GM19324 (cell line): ENCODE data around the gene MYH4.

Experiments
- ATAC-seq: cut with Tn5 transposase; IDR thresholded peaks from one replicate; pipeline ENCODE4 v1.9.1; 2021; ENCODE audit warnings: mild to moderate bottlenecking, moderate library complexity; ENCODE audit not compliant: unreplicated experiment, low FRiP score

MYH4 gene

DNA sequence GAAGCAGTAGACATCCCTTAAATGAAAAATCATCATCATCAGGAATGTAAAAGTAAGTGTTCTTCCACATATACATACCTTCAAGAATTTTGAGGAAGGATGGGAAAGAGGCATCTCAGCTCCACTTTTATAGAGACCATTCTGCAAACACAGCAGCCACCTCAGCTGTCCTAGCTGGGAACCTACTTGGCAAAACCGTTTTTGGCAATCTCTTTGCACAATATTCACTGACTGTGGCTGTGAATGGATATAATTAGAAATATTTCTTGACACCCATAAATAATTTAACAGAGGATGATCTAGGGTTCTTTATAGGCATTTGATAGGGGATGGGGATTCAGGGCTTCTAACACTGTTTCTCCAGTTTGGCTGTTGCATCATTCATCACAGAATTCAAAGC is at the start of gene MYH4:
MYH4 (minus strand) TSS at position 101 of the 400 bp plus-strand sequence. CDS start 2,814 bp downstream, outside the sequence.
- no peak for ATAC-seq

DNA sequence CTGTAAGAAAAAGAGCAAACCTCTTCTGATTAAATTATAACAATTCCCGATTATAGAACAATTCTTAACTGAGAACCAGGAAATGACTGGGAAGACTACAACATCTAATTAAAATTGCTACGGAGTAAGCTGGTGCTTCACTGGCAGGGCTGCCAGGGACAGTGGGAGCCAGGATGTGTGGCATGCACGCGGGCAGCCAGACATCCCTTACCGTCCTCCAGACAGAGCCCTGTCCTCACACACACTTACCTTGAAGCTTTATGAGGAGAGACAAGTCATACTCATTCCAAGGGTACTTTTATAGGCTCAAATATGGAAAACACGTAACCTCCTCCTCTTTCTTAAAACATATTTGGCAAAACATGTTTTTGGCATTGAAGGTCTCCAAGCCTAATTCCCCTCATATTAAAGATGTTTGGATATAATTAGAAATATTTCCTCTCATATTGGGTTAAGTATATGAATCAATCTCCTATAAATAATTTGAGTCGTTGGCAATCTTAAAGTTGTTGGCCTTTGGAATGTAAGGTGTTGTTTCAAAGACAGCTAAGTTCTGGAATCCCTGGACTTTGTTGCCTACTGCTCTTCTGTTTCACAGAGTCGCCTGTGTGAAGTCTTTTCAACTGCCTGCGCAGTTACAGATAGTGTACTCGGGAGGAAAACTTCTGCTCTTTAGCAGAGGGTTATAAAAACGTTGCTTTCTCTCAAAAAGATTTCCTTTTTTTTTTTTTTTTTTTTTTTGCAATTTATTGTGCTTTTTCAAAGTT is 49.1 kb upstream of the MYH4 start, which contains the start of gene MYH1:
MYH1 (minus strand) TSS at position 272 of the 767 bp plus-strand sequence. CDS start 1,900 bp downstream, outside the sequence.
- ATAC-seq = no peak

DNA sequence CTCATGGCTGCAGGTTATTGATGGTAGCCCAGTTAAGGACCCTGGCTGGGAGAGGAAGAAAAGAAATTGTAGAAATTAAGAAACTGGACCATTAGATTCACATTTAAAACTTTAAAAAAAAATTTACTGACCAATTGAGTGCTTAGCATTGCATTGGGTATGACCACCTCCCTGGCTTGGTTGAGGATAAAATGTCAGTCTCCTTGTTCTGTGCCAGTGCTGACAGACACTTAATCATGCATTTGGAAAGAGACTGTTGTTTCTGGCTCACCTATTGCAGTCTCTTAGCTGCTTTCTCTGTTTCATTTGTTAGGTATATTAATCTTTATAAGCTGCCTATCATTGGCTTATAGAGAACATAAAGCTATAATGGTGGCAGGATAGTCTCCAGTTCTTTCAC is 47.3 kb upstream of the MYH4 start:
- ATAC-seq = no peak

DNA sequence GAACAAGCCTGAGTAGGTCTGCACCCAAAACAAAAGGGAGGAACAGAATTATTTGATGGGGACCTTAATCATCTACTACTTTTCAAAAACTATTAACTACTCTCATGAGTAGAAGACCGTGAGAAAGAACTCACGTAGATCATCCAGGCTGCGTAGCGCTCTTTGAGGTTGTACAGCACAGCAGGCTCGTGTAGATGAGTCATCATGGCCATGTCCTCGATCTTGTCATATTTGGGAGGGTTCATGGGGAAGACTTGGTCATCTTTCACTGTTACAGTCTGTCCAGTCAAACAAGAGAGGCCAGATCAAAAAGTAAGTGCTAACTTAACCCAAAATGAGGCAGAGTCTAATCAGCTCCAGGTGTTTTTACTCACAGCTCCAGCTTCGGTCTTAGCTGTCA is 46.7 kb upstream of the MYH4 start:
- no peak for ATAC-seq

DNA sequence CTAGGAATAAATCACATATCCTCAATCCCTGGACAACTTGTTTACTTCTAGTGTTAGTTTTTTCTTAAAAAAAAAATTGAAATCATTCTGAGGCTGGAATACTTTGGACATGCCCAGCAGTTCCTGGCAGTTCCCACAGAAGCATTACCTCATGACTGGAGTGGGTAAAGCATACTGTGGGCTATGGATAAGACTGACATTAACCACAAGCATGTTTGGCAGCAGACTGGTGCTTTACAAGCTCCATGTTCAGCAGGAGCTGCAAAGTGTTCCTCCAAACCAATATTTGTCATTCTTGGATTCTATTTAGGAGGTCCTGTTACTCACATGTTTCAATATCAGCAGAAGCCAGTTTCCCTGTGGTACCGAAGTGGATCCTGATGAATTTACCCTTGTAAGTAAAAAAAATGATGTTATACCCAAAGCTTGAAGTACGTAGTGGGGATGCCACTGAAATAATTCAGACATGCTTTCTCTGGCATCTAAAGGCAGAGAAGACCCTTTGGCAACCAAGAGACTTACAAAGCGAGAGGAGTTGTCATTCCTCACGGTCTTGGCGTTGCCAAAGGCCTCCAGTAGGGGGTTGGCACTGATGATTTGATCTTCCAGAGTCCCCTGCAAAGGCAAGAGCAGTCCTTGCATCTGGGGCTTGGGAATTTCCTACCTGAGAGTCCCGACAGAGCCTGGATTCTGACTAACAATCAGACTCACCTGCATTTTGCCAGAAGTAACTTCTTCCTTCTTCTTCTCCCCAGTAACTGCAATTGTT is 44.1 kb upstream of the MYH4 start:
- ATAC-seq = no peak

DNA sequence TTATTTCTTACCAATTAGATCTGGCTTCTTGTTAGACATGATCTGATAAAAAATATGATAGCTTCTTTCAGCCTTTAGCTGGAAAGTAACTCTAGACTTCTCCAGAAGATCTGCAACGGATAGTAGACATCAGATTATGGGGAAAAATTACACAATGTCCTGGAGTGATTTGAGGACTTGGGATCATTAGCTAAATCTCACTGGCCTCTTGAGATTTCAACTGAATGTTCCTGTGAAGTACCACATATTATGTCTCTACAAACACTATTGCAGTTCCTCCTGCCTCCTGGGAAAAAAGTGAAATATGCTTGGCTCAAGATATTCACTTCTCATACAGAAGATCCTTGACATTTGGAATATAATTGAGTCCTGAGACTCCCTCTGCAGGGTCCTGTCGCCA is 43.5 kb upstream of the MYH4 start:
- no peak for ATAC-seq

DNA sequence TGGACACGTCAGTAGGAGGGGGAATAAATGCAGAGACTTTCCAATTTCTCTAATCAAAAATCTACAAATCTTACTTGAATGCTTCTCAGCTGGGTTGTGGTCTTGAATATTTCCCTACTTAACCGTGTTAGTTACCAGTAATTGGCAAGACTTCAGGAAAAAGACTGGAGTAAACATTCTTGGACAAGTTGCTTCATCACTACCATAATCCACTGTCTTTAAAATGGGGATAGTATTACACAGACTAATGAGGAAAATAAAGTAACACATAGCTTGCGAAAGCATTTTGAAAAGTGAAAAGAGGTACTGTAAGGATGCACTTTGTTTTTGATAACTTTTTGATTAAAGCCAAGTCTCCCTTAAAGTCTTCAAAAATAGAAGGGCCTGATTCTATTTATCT is 30.6 kb upstream of the MYH4 start:
- no peak for ATAC-seq

DNA sequence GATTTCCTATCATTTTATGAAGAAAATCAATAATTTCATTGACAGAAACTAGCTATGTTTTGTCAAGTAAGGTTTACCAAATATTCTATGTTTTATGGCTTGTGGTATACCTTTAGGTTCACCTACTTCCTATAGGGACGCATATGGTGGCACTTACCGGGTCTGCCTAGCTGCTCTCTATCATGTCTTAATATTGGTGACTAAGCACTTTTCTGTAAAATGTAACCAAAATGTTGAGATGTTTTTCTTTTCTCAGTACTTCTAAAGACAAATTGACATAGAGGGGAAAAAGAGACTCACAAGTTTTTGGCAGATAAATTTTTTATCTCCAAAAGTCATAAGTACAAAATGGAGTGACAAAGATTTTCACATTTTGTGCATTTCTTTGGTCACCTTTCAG is 22.6 kb upstream of the MYH4 start:
- no peak for ATAC-seq

DNA sequence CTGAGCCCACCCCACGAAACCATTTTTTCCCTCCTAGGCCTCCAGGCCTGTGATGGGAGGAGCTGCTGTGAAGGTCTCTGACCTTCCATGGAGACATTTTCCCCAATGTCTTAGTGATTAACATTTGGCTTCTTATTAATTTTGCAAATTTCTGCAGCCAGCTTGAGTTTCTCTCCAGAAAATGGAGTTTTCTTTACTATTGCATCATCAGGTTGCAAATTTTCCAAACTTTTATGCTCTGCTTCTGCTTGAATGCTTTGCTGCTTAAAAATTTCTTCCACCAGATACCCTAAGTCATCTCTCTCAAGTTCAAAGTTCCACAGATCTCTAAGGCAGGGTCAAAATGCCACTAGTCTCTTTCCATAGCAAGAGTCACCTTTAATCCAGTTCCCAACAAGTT is 12.9 kb upstream of the MYH4 start:
- ATAC-seq = no peak

DNA sequence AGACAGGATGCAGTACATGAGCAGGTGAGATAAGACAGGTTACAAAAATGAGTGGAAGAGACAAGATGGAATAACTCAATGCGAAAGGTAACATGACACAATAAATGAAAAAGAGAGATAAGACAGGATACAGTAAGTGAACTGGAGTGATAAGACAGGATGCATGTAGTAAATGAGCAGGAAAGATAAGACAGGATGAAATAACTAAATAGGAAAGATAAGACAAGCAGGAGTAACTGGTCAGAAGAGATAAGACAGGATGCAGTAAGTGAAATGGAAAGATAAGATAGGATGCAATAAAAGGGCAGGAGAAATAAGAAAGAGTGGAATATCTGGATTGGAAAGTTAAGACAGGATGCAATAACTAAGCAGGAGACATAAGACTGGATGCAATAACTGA is 8.3 kb upstream of the MYH4 start:
- ATAC-seq = no peak

DNA sequence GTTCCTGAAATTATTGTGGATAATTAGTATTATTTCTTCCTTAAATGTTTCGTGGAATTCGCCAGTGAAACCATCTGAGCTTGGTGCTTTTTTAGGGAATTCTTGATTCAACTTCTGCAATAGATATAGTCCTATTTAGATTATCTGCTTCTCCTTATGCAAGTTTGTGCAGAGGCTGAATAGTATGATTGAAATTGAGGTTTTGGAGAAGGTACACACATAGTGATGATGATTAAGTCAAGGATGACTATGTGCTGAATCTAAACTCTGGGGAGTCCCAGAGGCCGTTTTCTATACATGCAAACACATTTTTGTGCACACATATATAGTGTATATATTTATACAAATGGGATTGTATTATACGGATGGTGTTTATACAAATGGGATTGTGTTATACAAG is 5.2 kb upstream of the MYH4 start:
- ATAC-seq = no peak

DNA sequence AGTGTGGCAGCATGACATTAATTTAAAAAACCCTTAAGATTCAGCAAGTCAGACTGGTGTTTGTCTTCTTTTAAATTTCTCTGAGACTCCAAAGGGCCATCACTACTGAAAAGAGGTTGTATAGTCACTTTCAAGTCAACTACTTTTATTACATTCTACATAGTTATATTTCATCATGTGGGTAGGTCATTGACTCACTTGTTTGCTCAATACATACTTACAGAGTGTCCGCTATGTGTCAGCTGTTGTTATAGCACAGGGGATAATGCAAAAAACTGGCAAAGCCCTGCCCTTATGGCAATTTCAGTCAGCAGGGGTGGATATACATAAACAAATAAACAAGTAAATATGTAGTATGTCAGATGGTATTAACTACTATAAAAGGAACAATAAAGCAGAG is 2.5 kb upstream of the MYH4 start:
- no peak for ATAC-seq

DNA sequence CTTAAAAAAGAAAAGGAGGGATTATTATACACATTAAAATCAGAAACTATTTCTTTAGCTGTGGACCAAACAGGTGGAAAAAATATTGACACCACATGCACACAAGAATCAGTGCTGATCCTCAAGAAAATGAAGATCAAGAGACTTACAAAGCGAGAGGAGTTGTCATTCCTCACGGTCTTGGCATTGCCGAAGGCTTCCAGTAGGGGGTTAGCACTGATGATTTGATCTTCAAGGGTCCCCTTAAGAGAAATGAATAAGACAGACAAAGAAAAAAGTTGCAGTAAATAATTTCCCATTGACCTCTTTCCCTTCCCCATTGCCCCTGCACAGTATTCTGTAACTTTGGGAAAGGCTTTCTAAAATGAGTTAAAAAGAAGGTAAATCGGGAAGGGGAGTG is 6.0 kb downstream of the MYH4 start:
- ATAC-seq = no peak

DNA sequence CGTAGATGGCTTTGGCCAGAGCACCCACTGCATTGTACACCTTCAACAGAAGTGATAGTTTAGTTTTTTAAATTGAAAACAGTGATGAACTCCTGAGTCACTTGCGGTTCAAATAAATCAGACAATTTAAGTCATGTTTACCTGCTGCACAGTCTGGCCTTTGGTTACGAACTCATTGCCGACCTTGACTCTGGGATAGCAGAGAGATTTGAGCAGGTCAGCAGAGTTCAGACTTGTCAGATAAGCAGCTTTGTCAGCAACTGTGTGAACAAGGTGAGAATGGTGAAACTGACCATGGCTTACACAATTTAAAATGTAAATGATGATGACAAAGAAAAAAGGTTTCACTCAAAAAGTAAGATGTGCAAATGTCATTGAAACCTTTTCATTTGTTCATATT is 9.3 kb downstream of the MYH4 start:
- no peak for ATAC-seq

DNA sequence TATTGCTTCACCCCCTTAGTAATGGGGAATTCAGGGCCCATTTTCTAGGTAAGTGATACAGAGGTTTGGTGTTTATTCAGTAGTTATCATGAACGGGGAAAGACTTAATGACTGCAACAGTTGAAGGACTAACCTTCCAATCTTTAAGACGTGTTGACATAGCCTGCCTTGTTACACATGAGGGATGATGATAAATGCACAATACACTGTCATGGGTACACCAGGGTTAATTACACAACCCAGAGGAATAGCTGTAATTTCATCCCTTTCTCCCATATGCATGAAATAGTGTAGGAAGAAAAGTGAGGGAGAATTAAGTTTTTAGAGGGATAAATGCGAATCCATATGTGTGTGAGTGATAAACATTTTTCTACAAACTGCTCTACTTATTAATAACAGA is 10.7 kb downstream of the MYH4 start:
- ATAC-seq = no peak

DNA sequence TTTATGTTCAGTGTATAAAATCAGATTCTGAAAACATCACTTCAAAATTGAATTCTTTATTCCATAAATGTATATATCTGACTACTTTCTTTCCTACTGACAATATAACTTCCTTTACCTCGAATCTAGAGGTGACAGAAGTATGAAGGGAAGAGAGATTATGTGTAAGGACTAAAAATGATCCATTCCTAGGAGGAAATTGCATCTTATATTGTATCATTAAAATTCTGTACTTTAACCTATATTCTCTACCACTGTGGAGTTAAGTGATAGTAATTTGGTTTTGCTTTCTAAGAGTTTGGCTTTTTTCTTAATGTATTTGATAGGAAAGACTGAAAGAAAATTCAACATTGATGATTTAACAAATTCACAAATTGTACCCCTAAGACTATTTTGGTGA is 11.4 kb downstream of the MYH4 start:
- ATAC-seq = no peak

DNA sequence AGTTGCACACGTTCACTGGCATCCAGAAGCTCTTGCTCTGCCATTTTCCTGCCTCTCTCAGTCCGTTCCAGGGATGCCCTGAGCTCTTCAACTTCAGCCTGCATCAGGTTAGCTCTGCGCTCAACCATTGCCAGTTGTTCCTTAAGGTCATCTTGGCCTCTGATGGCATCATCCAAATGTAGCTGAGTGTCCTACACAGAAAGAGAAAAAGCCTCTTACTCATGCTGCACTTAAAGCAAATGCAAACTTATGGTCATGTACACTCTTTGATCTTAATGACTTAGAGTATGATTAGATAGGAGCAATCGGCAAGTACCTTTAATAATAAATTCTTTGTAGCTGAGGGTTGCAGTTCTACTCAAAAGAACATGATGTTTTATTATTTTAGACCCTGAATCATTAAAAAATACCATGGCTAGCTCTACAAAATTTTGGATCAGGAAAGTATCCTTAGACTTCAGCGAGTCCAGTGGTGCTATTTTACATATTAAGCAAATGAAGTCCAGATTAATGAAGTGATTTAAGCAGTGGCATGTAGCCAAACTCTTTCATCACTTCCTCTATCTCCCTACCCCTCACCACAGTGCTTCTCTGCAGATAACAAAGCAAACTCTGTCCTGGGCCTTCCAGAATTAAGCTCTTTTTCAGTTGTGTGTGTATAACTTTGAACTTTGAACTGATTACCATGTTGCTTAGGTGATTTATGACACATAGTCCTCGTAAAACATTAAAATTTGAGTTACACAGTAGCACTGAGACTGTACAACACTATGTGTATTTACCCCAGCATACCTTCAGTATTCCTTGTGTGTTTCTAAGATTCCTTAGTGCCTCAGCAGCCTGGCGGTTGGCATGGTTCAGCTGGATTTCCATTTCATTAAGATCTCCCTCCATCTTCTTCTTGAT is 22.1 kb downstream of the MYH4 start:
- no peak for ATAC-seq

DNA sequence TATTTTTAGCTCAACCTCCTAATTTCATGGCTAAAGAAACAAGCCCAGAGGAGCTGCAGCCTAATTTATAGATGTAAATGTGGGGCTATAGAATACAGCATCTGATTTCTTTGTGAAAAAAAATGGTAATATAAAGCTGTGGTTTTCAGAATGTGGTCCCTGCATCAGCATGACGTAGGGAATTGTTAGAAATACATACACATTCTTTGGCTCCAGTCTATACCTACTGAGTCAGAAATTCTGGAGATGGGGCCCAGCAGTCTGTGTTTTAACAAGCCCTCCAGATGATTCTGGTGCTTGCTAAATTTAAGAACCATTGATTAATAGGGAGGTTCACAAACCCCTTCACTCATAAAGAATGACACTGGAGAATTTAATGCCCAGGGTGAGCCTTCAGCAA is 29.5 kb downstream of the MYH4 start:
- ATAC-seq = no peak

DNA sequence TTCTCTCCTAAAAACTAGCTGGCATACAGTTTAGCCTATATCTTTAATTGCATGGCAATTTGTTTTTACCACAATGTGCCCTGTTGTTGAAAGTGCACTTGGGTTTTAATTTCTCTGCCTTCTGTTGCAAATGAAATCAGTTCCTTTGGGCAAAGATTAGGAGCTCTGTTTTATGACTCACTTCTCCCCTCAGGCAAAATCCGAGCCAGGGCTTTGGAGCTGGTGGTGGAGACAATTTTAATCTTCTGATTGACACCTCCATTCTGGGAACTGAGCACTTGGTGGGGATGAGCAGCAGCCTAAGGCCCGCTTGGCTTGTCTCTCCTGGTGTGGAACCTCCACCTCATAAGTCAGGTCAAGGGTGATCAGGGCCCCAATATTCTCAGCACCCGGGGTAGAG is 34.3 kb downstream of the MYH4 start:
- no peak for ATAC-seq

DNA sequence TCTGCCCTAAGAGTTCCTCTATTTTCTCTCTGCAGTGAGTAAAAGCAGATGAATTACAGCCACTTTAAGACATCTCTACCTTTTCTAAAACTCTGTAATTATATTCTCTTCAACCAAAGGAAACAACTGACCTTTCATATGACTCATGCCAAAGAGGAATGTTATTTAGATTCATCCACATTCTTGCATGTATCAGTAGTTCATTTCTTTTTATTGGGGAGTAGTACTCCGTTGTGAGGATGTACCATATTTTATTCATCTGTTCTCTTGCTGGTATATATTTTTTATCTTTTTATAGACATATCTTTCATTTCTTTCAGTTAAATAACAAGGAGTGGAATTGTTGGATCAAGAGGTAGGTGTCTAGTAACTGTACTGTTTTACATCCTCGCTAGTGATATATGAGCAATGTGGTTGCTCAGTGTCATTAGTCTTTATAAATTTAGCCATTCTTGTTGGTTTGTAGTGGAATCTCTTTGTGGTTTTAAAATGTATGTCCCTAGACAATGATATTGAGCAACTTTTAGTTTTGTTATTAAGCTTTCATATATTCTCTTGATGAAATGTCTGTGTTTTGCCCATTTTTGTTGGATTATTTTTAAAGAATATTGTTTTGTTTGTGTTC is 39.8 kb downstream of the MYH4 start:
- ATAC-seq = no peak

DNA sequence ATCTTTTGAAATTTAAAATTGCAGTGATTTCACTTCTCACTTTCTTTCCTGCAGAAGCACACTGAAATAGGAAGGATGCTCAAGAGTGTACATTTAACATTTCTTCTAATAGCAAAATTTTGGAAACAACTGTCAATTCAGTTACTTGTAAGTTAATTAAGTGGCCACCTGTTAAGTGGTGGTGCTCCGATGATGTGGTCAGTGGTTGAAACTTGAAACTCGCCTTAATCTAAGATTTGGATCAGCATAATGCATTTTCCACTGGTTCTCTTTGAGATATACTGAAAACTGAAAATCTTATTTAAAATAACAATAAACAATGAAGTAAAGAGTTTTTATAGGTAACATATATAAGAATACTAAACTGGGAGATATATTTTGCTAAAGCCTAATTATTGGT is 40.6 kb downstream of the MYH4 start:
- no peak for ATAC-seq
